Esophagus muscularis mucosa (tissue), 3 donors: ENCODE data around the gene METTL25B.

Source experiments
- POLR2A ChIP-seq: fragments of 450-650 bp; IDR thresholded peaks from one replicate; pipeline ENCODE4 v1.6.1; 2017; ENCODE audit warnings: antibody characterized with exemption, moderate library complexity, mild to moderate bottlenecking, low read depth
- TF ChIP-seq, protein P1 (sequence below), 3 experiments: fragments of 200-600 bp in 2 of 3; fragments of 450-650 bp in 1 of 3; sonication (generic) in 2 of 3; IDR thresholded peaks; one replicate each; pipeline ENCODE4 v1.5.1; 2017 to 2019; ENCODE audit warnings: antibody characterized with exemption in 3 of 3, mild to moderate bottlenecking in 2 of 3, moderate library complexity in 1 of 3

- no peak for TF ChIP-seq POLR2A
- TF ChIP-seq, protein P1, sequence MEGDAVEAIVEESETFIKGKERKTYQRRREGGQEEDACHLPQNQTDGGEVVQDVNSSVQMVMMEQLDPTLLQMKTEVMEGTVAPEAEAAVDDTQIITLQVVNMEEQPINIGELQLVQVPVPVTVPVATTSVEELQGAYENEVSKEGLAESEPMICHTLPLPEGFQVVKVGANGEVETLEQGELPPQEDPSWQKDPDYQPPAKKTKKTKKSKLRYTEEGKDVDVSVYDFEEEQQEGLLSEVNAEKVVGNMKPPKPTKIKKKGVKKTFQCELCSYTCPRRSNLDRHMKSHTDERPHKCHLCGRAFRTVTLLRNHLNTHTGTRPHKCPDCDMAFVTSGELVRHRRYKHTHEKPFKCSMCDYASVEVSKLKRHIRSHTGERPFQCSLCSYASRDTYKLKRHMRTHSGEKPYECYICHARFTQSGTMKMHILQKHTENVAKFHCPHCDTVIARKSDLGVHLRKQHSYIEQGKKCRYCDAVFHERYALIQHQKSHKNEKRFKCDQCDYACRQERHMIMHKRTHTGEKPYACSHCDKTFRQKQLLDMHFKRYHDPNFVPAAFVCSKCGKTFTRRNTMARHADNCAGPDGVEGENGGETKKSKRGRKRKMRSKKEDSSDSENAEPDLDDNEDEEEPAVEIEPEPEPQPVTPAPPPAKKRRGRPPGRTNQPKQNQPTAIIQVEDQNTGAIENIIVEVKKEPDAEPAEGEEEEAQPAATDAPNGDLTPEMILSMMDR (IDR thresholded peaks at IDR 0.05) = peak in 2 of 3 experiments; percentile 38 to 39
Observed at GRCh38 chr1:156726549-156727226, 1.6 kb upstream of the METTL25B start.
